CD4-positive, alpha-beta T cell (primary cell): ENCODE measurements around the gene HINT2. TPM values are rescaled to one million over a fixed set of nuclear protein-coding genes. Genes with fewer than 3 reads are reported as not detected.

Experiments used
- ATAC-seq: fragments of 200-7000 bp; cut with Tn5 transposase; one replicate; pipeline ENCODE4 v1.10.0; 2022; ENCODE audit warnings: mild to moderate bottlenecking; ENCODE audit not compliant: poor library complexity
- CTCF ChIA-PET: fragments of 350-600 bp; sonication (Branson Sonifier 250); formaldehyde crosslinking; loops from one replicate; lab custom pipeline; 2021; ENCODE audit warnings: antibody characterized with exemption, inconsistent platforms; lab: Charles Lee
- POLR2A ChIA-PET: fragments of 350-600 bp; sonication (Branson Sonifier 250); formaldehyde crosslinking; loops from one replicate; lab custom pipeline; 2021; ENCODE audit warnings: antibody characterized with exemption, inconsistent platforms; lab: Charles Lee
- DNase-seq, 14 experiments: peaks; one replicate each; pipeline ENCODE4 v3.0.0-alpha.2; 2013 to 2020; ENCODE audit warnings: mixed read lengths in 2 of 14
- H3K27ac ChIP-seq, 2 donors: one replicate each; pipeline versions ENCODE4 v1.5.1 to v1.7.0; 2013; ENCODE audit warnings: low read length in 2 of 2, low read depth in 1 of 2, mild to moderate bottlenecking in 1 of 2
- H3K27me3 ChIP-seq, 2 experiments: 1 replicate in 1 of 2; 2 replicates in 1 of 2; pipeline versions ENCODE4 v1.6.1 to v1.7.0; 2013; ENCODE audit warnings: low read length in 2 of 2, control low read depth in 1 of 2, mild to moderate bottlenecking in 1 of 2, moderate library complexity in 1 of 2; ENCODE audit not compliant: insufficient read depth in 2 of 2, control insufficient read depth in 1 of 2
- H3K36me3 ChIP-seq: one replicate; pipeline ENCODE4 v1.6.1; 2013; ENCODE audit warnings: low read length, control low read depth; ENCODE audit not compliant: insufficient read depth
- H3K4me1 ChIP-seq: one replicate; pipeline ENCODE4 v1.6.1; 2013; ENCODE audit warnings: low read length, control low read depth; ENCODE audit not compliant: insufficient read depth
- H3K4me3 ChIP-seq: one replicate; pipeline ENCODE4 v1.5.1; 2013; ENCODE audit warnings: mild to moderate bottlenecking, low read length, moderate library complexity
- H3K9me3 ChIP-seq, 2 experiments: 1 replicate in 1 of 2; 2 replicates in 1 of 2; pipeline versions ENCODE4 v1.6.1 to v1.7.0; 2013; ENCODE audit warnings: low read length in 2 of 2, mild to moderate bottlenecking in 2 of 2, control low read depth in 1 of 2, moderate library complexity in 1 of 2; ENCODE audit not compliant: control insufficient read depth in 1 of 2, insufficient read depth in 1 of 2
- H3K27ac Mint-ChIP-seq: one replicate; pipeline ENCODE4 v1.8.0; 2020; ENCODE audit warnings: mixed read lengths
- H3K27me3 Mint-ChIP-seq: one replicate; pipeline ENCODE4 v1.8.0; 2021; ENCODE audit warnings: mixed read lengths
- H3K36me3 Mint-ChIP-seq: one replicate; pipeline ENCODE4 v1.8.0; 2021; ENCODE audit warnings: low read depth, mixed read lengths
- H3K4me1 Mint-ChIP-seq: one replicate; pipeline ENCODE4 v1.8.0; 2021; ENCODE audit warnings: low read depth, mixed read lengths
- H3K4me3 Mint-ChIP-seq: one replicate; pipeline ENCODE4 v1.8.0; 2020; ENCODE audit warnings: mild to moderate bottlenecking, mixed read lengths
- H3K9me3 Mint-ChIP-seq: one replicate; pipeline ENCODE4 v1.8.0; 2020; ENCODE audit warnings: mixed read lengths
- intact Hi-C, 2 experiments: fragments of 100-400 bp; cut with DNase I in 1 of 2; cut with micrococcal nuclease in 1 of 2; formaldehyde crosslinking; loops; one replicate each; pipeline versions ENCODE4 v1.15.1 to v1.9.0; 2023 to 2025; cut with DNase I, micrococcal nuclease
- total RNA-seq, 174 experiments: library from RNA in 2 of 174; stranded (reverse) in 2 of 174; gene quantifications; one replicate each; pipeline ENCODE4 v1.2.3 and lab custom pipeline; 2021 to 2026
- TF ChIP-seq, protein P1 (sequence below): fragments of 200-600 bp; IDR thresholded peaks from one replicate; pipeline ENCODE4 v1.8.0; 2022; ENCODE audit warnings: antibody characterized with exemption, mild to moderate bottlenecking

The HINT2 gene
- total RNA-seq, 2 experiments from 2014 or later = 10.9 to 12.6 TPM

DNA sequence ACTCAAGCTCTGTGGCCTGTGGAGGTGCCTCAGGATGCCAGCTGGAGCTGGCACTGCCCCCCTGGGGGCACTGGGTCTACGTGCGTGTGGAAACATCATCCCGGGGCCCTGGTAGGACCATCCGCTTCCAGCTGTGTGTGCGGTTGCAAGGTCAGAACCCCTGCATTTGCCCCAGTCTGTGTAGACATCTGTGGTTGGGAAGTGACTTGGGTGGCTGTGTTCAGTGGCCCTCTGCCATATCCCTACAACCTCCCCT is 26.7 kb upstream of the HINT2 start:
- CTCF ChIA-PET = no interaction called here

GRCh38 chr9:35840881-35841644 is 26.2 kb upstream of the HINT2 start:
- H3K36me3 Mint-ChIP-seq = peaks cover 4% of the 10 kb centered on the region
- ATAC-seq (no peak), DNase-seq (no peak)
- H3K4me1 ChIP-seq = peaks cover 19% of the 10 kb centered on the region
- peaks cover 22% of the 10 kb centered on the region for H3K4me1 Mint-ChIP-seq
- H3K27me3 Mint-ChIP-seq = no peaks in the 10 kb centered on the region
- H3K9me3 Mint-ChIP-seq = no peaks in the 10 kb centered on the region
- H3K9me3 ChIP-seq = no peaks in the 10 kb centered on the region
- no peak overlapping the region for H3K27ac ChIP-seq
- no peaks in the 10 kb centered on the region for H3K36me3 ChIP-seq
- TF ChIP-seq, protein P1, sequence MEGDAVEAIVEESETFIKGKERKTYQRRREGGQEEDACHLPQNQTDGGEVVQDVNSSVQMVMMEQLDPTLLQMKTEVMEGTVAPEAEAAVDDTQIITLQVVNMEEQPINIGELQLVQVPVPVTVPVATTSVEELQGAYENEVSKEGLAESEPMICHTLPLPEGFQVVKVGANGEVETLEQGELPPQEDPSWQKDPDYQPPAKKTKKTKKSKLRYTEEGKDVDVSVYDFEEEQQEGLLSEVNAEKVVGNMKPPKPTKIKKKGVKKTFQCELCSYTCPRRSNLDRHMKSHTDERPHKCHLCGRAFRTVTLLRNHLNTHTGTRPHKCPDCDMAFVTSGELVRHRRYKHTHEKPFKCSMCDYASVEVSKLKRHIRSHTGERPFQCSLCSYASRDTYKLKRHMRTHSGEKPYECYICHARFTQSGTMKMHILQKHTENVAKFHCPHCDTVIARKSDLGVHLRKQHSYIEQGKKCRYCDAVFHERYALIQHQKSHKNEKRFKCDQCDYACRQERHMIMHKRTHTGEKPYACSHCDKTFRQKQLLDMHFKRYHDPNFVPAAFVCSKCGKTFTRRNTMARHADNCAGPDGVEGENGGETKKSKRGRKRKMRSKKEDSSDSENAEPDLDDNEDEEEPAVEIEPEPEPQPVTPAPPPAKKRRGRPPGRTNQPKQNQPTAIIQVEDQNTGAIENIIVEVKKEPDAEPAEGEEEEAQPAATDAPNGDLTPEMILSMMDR = no peak
- intact Hi-C loops = no loop called here
- H3K4me3 ChIP-seq = no peak overlapping the region
- H3K27ac Mint-ChIP-seq = no peak overlapping the region
- POLR2A ChIA-PET = no interaction called here
- CTCF ChIA-PET = no interaction called here
- H3K27me3 ChIP-seq = no peaks in the 10 kb centered on the region
- no peak overlapping the region for H3K4me3 Mint-ChIP-seq

More for the DNA sequence above, 26.7 kb upstream of the HINT2 start:
- intact Hi-C loops = no loop called here
- H3K4me3 Mint-ChIP-seq = no peak overlapping the region
- Histone ChIP-seq H3K9me3 (no peaks in the 10 kb centered on the region), H3K27me3 (no peaks in the 10 kb centered on the region), H3K36me3 (no peaks in the 10 kb centered on the region), H3K27ac (no peak overlapping the region), H3K4me3 (no peak overlapping the region), H3K4me1 (peaks cover 24% of the 10 kb centered on the region)
- POLR2A ChIA-PET = no interaction called here
- TF ChIP-seq, protein P1 = no peak
- H3K27ac Mint-ChIP-seq = no peak overlapping the region
- ATAC-seq (no peak), DNase-seq (no peak)
- no peaks in the 10 kb centered on the region for H3K27me3 Mint-ChIP-seq
- peaks cover 4% of the 10 kb centered on the region for H3K36me3 Mint-ChIP-seq
- H3K9me3 Mint-ChIP-seq = no peaks in the 10 kb centered on the region
- peaks cover 22% of the 10 kb centered on the region for H3K4me1 Mint-ChIP-seq

DNA sequence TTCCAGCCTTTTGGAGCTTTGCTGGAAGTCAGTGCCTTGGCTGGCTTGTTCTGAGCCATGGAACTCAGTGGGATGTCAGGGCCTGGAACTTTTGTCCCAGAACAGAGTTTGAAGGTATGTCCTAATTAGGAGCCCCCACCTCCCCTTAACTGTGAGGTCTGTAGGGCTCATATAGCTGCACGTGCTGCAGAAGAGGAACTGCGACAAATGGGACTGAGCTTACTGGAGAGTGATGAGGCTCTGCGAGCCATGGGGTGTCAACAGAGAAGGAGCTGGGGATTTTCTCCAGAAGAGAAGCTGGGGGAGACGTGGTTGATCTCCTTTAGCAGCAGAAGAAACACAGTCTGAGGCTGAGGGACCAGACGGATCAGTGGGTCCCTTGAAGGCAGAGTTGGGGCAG is 25.1 kb upstream of the HINT2 start:
- no peak overlapping the region for H3K4me3 ChIP-seq
- H3K4me1 Mint-ChIP-seq = peaks cover 10% of the 10 kb centered on the region
- intact Hi-C loops = no loop called here
- no peaks in the 10 kb centered on the region for H3K27me3 Mint-ChIP-seq
- H3K9me3 ChIP-seq = no peaks in the 10 kb centered on the region
- H3K27ac ChIP-seq = no peak overlapping the region
- ATAC-seq (no peak), DNase-seq (no peak)
- no peaks in the 10 kb centered on the region for H3K36me3 Mint-ChIP-seq
- ChIA-PET CTCF (no interaction called here), POLR2A (interaction anchor here (1.0 kb wide), 1 partner anchor 11 kb away, joined by 3 read pairs; the partner anchor contains the start of genes FAM221B and TMEM8B)
- H3K4me3 Mint-ChIP-seq = no peak overlapping the region
- no peaks in the 10 kb centered on the region for H3K27me3 ChIP-seq
- no peak overlapping the region for H3K27ac Mint-ChIP-seq
- H3K9me3 Mint-ChIP-seq = no peaks in the 10 kb centered on the region
- peaks cover 8% of the 10 kb centered on the region for H3K4me1 ChIP-seq
- no peaks in the 10 kb centered on the region for H3K36me3 ChIP-seq
- TF ChIP-seq, protein P1 = no peak
